SU-DHL-6 (cell line): Measurements from ENCODE around the gene RND2.

Experiments used
- H2AFZ ChIP-seq: fragments of 200-600 bp; sonication (generic); 2 replicates; pipeline ENCODE4 v1.6.1; 2014; ENCODE audit warnings: low read depth, mild to moderate bottlenecking, moderate library complexity, mixed read lengths, antibody characterized with exemption, low read length; ENCODE audit not compliant: severe bottlenecking
- H3F3A ChIP-seq: fragments of 200-600 bp; shearing (Covaris generic); 2 replicates; pipeline ENCODE4 v1.6.0; 2016; ENCODE audit warnings: antibody characterized with exemption, mild to moderate bottlenecking; ENCODE audit not compliant: insufficient read depth
- H3K27ac ChIP-seq: fragments of 200-600 bp; sonication (generic); 2 replicates; pipeline ENCODE4 v1.5.1; 2016; ENCODE audit warnings: low read depth, mild to moderate bottlenecking, low read length, moderate library complexity, mixed read lengths
- H3K27me3 ChIP-seq: fragments of 200-600 bp; sonication (generic), shearing (Covaris generic); 2 replicates; pipeline ENCODE4 v1.6.0; 2014; ENCODE audit warnings: mild to moderate bottlenecking, low read length
- H3K36me3 ChIP-seq: fragments of 200-600 bp; sonication (generic); 2 replicates; pipeline ENCODE4 v1.6.1; 2014; ENCODE audit warnings: mild to moderate bottlenecking, low read length, mixed read lengths
- H3K4me2 ChIP-seq: fragments of 300-600, 200-600 bp; shearing (Covaris generic), sonication (generic); 2 replicates; pipeline ENCODE4 v1.6.0; 2014; ENCODE audit warnings: low read length, low read depth, mild to moderate bottlenecking; ENCODE audit not compliant: poor library complexity, severe bottlenecking
- H3K4me3 ChIP-seq: fragments of 200-600 bp; sonication (generic); 2 replicates; pipeline ENCODE4 v1.5.1; 2014; ENCODE audit warnings: antibody characterized with exemption, low read length, mild to moderate bottlenecking, mixed read lengths; ENCODE audit not compliant: insufficient read depth, poor library complexity, severe bottlenecking
- H3K79me2 ChIP-seq: fragments of 200-600 bp; sonication (generic); 2 replicates; pipeline ENCODE4 v1.6.1; 2014; ENCODE audit warnings: mild to moderate bottlenecking, low read length, moderate library complexity; ENCODE audit not compliant: insufficient read depth
- H3K9ac ChIP-seq: fragments of 200-600 bp; sonication (generic); 2 replicates; pipeline ENCODE4 v1.7.0; 2014; ENCODE audit warnings: mild to moderate bottlenecking, low read length
- H3K9me2 ChIP-seq: fragments of 200-600 bp; sonication (generic); replicated peaks from 2 replicates; pipeline ENCODE4 v1.6.1; 2014; ENCODE audit warnings: low read length; ENCODE audit not compliant: insufficient read depth
- H3K9me3 ChIP-seq: fragments of 200-600 bp; sonication (generic); 2 replicates; pipeline ENCODE4 v1.6.1; 2014; ENCODE audit warnings: low read length, mixed read lengths; ENCODE audit not compliant: insufficient read depth
- H4K20me1 ChIP-seq: fragments of 200-600 bp; sonication (generic); 2 replicates; pipeline ENCODE4 v1.6.1; 2014; ENCODE audit warnings: low read depth, mild to moderate bottlenecking, antibody characterized with exemption, low read length, moderate library complexity, mixed read lengths
- EZH2phosphoT487 ChIP-seq: fragments of 200-600 bp; sonication (generic), shearing (Covaris generic); conservative IDR thresholded peaks from 2 replicates; pipeline ENCODE4 v1.6.1; 2018; ENCODE audit warnings: mild to moderate bottlenecking, antibody characterized with exemption, low read length, moderate library complexity, mixed read lengths
- TF ChIP-seq, protein P1 (sequence below): fragments of 200-600 bp; sonication (generic); IDR thresholded peaks from one replicate; pipeline ENCODE4 v1.5.1; 2017; ENCODE audit warnings: antibody characterized with exemption, mild to moderate bottlenecking, low read length, moderate library complexity; ENCODE audit not compliant: insufficient read depth, poor library complexity, severe bottlenecking

RND2 gene

DNA sequence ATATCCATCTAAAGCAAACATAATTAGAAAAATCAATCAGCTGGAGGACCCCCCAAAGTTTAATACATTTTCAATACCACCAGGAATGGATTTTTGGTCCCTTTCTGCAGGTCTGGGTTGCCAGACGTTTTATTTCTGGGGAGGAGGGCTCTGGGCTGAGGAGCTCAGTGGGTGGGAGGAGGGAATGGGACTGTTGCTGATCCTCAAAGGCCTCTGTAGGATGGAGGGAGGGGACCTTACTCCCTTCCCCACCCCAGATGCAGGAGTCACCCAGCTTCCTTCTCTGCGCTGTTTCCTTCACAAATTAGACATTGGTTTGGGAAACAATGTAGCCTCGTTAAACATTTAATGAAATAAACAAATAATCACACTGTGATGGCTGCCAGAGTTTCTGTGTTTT is 6.6 kb downstream of the RND2 start:
- Histone ChIP-seq H3K27ac (no peak overlapping the region), H3K4me2 (no peak overlapping the region), H3K79me2 (no peaks in the 10 kb centered on the region), H3F3A (no peaks in the 10 kb centered on the region; the same call in 1 of the 2 replicates), H3K4me3 (no peak overlapping the region), H3K9me2 (no peaks in the 10 kb centered on the region), H2AFZ (no peak overlapping the region), H3K9me3 (no peaks in the 10 kb centered on the region), H3K9ac (no peak overlapping the region), H3K27me3 (no peaks in the 10 kb centered on the region), H3K36me3 (no peaks in the 10 kb centered on the region), H4K20me1 (no peaks in the 10 kb centered on the region)
- TF ChIP-seq EZH2phosphoT487: no peak
- TF ChIP-seq, protein P1, sequence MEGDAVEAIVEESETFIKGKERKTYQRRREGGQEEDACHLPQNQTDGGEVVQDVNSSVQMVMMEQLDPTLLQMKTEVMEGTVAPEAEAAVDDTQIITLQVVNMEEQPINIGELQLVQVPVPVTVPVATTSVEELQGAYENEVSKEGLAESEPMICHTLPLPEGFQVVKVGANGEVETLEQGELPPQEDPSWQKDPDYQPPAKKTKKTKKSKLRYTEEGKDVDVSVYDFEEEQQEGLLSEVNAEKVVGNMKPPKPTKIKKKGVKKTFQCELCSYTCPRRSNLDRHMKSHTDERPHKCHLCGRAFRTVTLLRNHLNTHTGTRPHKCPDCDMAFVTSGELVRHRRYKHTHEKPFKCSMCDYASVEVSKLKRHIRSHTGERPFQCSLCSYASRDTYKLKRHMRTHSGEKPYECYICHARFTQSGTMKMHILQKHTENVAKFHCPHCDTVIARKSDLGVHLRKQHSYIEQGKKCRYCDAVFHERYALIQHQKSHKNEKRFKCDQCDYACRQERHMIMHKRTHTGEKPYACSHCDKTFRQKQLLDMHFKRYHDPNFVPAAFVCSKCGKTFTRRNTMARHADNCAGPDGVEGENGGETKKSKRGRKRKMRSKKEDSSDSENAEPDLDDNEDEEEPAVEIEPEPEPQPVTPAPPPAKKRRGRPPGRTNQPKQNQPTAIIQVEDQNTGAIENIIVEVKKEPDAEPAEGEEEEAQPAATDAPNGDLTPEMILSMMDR: no peak

DNA sequence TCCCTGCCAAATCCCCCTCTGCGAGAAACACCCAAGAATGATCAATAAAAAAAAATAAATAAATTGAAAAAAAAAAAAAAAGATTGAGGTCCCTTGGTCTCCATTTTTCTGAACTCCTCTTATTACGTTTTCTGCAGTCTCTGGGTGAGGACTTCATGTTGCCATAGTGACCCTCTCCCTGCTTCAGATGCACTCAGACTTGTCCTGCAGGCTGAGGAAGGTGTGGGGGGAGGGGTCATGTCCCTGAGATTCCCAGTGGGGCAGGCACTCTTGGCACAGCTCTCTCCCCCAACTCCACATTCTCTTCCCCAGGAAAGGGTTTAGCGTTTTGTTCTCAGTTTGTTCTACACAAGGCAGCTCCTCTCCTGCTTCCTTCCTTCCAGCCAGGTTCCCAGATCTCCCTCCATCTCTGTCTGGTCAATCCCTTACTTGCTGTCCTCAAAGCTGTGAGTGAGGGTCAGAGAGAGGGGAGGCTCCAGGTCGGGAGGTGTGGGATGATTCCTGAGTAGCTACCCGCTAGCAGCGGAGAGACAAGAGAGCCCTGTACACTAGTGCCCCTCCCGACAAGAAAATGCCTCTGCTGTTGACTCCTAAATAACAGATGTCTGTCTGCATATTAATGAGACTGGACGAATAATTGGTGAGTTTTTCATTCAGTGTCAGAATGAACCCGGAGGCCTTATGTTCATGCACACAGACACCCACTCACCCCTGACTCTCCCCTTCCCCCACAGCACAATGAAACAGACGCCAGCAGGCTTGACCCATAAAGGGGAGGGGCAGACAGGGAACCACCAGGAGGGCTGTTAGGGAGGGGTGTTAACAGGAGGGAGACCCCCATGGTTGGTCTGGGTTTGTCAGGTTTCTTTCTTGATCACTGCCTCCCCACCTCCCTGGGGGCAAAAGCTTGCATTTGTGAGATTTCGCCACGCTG is 9.2 kb downstream of the RND2 start:
- H3K36me3 ChIP-seq: no peaks in the 10 kb centered on the region
- no peaks in the 10 kb centered on the region for H3K9me2 ChIP-seq
- H3K4me2 ChIP-seq: no peak overlapping the region
- no peak overlapping the region for H3K27ac ChIP-seq
- H3F3A ChIP-seq: no peaks in the 10 kb centered on the region
- H3K9me3 ChIP-seq: no peaks in the 10 kb centered on the region
- H3K4me3 ChIP-seq: no peak overlapping the region
- no peak overlapping the region for H3K9ac ChIP-seq
- TF ChIP-seq, protein P1: no peak
- no peak for TF ChIP-seq EZH2phosphoT487
- no peak overlapping the region for H2AFZ ChIP-seq
- no peaks in the 10 kb centered on the region for H3K79me2 ChIP-seq
- no peaks in the 10 kb centered on the region for H4K20me1 ChIP-seq
- no peaks in the 10 kb centered on the region for H3K27me3 ChIP-seq

- Histone ChIP-seq H3K9ac (no peak overlapping the region), H3K4me3 (no peak overlapping the region), H3F3A (no peaks in the 10 kb centered on the region), H3K9me3 (no peaks in the 10 kb centered on the region), H3K27ac (no peak overlapping the region), H3K9me2 (no peaks in the 10 kb centered on the region), H3K27me3 (no peaks in the 10 kb centered on the region), H3K4me2 (no peak overlapping the region), H2AFZ (no peak overlapping the region), H4K20me1 (no peaks in the 10 kb centered on the region), H3K79me2 (no peaks in the 10 kb centered on the region), H3K36me3 (no peaks in the 10 kb centered on the region)
- TF ChIP-seq EZH2phosphoT487: no peak
- TF ChIP-seq, protein P1: no peak
Observed at GRCh38 chr17:43034894-43035293, 9.9 kb downstream of the RND2 start.
